Epithelial cell of proximal tubule (primary cell): ENCODE data around the gene GYG1. TPM values are rescaled to one million over a fixed set of nuclear protein-coding genes. Genes with fewer than 3 reads are reported as not detected.
"Not testable (repeated sequence)": the region's sequence is repeated elsewhere in the genome, so short reads cannot be mapped to it uniquely, and the experiment has no call there.

ENCODE experiments used
- DNase-seq: peaks from one replicate; pipeline ENCODE4 v3.0.0-alpha.2; 2011; ENCODE audit warnings: low read depth
- H3K4me3 ChIP-seq: 2 replicates; pipeline ENCODE4 v1.5.1; 2011; ENCODE audit warnings: low read depth, mild to moderate bottlenecking, low read length
- total RNA-seq: library from RNA; depleted of rRNA; stranded (reverse); fragments of >200 nt; gene quantifications from 2 replicates; pipeline ENCODE4 v1.2.3, GENCODE V29; 2015
- TF ChIP-seq, protein P1 (sequence below): conservative IDR thresholded peaks from 2 replicates; pipeline ENCODE4 v1.5.1; 2012; ENCODE audit warnings: low read depth, mild to moderate bottlenecking, low read length

The GYG1 gene
- total RNA-seq, 1 donor from 2014 or later, result 18.0 TPM

DNA sequence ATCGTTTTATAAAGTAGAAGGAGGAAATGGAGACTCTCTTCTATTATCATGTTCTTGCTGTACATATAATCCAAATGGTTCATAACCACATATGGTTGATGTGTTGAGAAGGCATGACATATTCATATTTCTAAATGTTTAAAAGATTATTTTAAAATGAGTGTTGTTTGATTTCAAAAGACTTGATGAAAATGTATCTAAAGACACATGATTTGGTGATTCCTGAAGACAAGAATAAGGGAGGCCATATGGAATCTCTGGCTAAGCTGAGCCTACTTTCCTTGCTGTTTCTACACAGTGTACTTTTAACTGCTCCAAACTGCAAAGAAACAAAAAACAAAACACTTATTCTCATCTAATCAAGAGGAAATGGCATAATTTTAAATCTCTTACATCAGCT, 23.0 kb upstream of the GYG1 start:
- no peak overlapping the region for H3K4me3 ChIP-seq
- TF ChIP-seq, protein P1, sequence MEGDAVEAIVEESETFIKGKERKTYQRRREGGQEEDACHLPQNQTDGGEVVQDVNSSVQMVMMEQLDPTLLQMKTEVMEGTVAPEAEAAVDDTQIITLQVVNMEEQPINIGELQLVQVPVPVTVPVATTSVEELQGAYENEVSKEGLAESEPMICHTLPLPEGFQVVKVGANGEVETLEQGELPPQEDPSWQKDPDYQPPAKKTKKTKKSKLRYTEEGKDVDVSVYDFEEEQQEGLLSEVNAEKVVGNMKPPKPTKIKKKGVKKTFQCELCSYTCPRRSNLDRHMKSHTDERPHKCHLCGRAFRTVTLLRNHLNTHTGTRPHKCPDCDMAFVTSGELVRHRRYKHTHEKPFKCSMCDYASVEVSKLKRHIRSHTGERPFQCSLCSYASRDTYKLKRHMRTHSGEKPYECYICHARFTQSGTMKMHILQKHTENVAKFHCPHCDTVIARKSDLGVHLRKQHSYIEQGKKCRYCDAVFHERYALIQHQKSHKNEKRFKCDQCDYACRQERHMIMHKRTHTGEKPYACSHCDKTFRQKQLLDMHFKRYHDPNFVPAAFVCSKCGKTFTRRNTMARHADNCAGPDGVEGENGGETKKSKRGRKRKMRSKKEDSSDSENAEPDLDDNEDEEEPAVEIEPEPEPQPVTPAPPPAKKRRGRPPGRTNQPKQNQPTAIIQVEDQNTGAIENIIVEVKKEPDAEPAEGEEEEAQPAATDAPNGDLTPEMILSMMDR, result no peak
- DNase-seq, result no peak

DNA sequence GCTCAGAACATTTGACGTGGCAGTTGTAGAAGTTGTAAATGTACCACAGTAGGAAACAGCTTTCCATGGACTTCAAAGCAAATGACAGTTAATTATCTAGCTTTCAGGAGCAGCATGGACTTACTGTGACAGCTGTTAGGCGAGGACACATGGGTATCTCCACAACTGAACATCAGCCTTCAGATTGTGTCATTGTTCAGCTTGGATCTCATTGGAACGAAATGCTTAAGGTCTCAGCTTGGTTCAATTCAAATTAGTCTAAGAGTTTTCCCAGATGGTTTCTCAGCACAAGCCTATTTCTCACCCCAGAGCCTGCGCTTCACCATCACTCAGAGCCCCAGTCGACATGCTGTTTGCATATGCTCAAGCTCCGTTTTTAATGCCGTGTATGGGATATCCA, 21.1 kb upstream of the GYG1 start:
- TF ChIP-seq, protein P1, result no peak
- H3K4me3 ChIP-seq, result no peak overlapping the region
- DNase-seq, result no peak

DNA sequence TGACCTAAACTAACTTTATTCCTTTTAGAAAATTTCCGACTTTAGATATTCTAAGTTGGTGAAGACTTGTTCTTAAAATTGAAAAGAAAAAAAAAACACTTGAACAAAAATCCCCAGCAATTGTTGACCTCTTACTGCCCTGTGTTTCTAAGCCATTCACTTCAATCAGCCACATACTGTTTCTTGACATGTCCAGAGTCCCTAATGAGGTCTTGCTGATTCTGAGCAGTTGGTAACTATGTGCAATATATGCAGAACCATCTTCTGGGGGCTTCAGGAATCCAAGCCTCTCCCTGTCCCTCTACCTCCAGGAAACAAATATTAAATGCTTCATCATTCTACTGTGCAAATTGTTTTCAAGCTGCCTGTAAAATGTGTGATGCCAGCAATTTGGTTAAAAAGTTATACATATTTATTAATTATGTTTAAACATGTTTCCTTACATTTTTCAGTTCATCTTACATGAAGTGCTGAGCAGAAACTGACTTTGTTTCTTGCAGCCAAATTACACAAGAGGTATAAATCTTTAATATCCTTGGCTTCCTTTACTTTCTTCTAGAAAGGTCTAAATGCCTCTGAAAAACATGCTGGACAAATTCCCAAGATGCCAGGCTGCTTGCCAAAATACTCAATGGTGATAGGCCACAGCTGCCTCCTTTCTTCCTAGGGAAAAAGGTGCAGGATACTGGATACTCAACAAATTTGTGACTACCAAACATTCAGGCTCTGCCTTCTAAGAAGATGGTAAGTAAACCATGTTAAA, 19.8 kb upstream of the GYG1 start:
- TF ChIP-seq, protein P1, result no peak
- H3K4me3 ChIP-seq, result no peak overlapping the region
- no peak for DNase-seq

DNA sequence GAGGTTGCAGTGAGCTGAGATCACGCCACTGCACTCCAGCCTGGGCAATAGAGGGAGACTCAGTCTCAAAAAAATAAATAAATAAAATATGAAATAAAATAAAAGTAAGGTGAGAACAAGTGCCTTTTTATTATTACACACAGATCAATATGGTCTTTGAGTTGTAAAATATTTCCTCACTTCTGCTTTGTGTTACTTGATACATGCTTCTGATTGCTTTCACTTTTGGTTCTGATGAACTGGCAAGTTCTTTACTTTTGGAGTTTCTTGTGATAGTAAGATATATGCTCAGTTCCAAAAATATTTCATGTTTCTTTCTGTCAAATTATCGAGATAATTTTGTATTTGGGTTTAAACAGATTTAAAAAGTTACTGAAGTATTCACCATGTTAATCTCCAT, 16.6 kb upstream of the GYG1 start:
- TF ChIP-seq, protein P1, result no peak
- no peak overlapping the region for H3K4me3 ChIP-seq
- no peak for DNase-seq

DNA sequence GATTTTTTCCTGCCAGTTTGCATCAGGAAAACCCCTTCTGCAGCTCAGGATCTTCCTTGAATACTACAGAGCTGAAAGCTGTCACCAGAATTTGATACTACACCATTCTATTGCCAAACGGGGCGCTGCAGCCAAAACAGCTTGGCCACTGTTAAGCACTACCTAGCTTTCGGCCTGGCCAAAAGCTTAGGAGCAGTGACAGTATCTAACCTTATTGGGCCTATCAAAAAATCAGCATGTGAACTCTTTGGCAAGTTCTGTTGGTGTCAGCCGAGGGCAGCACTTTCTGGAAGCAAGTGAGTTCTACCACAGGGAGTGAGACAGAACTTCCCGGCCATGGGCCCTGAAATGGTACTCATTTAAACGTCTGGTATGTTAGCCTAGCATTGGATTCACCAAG, 16.1 kb upstream of the GYG1 start:
- no peak overlapping the region for H3K4me3 ChIP-seq
- no peak for DNase-seq
- TF ChIP-seq, protein P1, result no peak

DNA sequence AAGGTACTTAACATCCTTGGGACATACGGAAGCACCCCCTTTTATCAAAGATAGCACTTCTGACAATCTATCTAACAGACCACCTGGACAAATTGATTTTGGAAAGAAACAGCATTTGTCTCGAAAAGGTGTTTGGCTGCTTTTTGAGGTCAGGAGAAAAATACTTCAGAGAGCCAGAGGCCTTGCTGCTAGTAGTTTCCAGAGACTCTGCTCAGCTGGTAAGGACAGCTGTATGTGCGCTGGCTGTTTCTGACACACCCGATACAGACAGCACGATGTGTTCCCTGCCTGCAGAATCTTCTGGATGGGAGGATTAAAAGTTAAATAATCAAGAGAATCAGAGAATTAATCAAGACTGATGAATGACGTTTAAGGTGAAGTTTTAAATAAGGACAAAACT, 15.6 kb upstream of the GYG1 start:
- TF ChIP-seq, protein P1, result no peak
- H3K4me3 ChIP-seq, result no peak overlapping the region
- no peak for DNase-seq

DNA sequence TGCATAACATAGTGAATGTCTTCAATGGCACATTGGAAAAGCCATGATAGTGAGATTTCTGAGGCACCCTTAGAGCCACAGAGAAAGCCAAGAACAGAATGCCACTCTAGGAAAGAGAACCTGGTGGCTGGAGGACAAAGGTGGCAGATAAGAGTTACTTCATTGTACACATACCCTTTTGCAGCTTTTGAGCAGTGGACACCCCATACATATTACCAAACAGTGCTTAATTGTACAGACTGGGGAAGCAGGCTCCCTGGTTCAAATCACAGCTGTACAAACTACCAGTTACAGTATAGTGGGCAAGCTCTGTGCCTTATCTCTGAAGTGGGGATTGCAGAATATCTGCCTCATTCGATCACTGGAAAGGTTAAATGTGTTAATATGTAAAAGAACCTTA, 10.1 kb upstream of the GYG1 start:
- TF ChIP-seq, protein P1, result no peak
- H3K4me3 ChIP-seq, result no peak overlapping the region
- no peak for DNase-seq

DNA sequence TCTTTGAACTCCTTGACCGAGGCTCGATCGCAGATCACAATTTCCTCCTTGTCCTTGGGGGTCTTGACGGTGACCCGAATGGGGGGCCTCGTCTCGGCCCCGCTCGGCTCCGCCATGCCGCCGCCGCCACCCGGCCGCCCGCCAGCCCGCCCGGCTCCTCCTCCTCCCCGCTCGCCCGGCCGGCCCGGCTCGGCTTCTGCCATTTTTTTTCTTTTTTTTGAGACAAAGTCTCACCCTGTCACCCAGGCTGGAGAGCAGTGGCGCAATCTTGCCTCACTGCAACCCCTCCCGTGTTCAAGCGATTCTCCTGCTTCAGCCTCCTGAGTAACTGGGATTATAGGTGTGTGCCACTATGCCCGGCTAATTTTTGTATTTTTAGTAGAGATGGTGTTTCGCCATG, 3.8 kb upstream of the GYG1 start:
- not testable (repeated sequence) for DNase-seq

More for the DNA sequence above, 3.8 kb upstream of the GYG1 start:
- not testable (repeated sequence) for H3K4me3 ChIP-seq
